WTC11 (cell line): Measurements from ENCODE around the gene ISL2.

Source experiments
- KAT7 ChIP-seq: sonication (generic); formaldehyde crosslinking; IDR thresholded peaks from 2 replicates; pipeline ENCODE4 v1.8.1; 2023; ENCODE audit warnings: missing genetic modification reagents, mild to moderate bottlenecking, borderline replicate concordance
- NR2C2 ChIP-seq: sonication (generic); formaldehyde crosslinking; IDR thresholded peaks from 2 replicates; pipeline ENCODE4 v1.8.0; 2022; ENCODE audit warnings: mild to moderate bottlenecking, missing genetic modification reagents
- TP53 ChIP-seq: sonication (generic); formaldehyde crosslinking; IDR thresholded peaks from 2 replicates; pipeline ENCODE4 v1.8.1; 2023; ENCODE audit warnings: mild to moderate bottlenecking, missing genetic modification reagents
- ZNF423 ChIP-seq: fragments of 250-450 bp; sonication (Bioruptor Pico); IDR thresholded peaks from 2 replicates; pipeline ENCODE4 v2.1.2; 2022; ENCODE audit warnings: mild to moderate bottlenecking, moderate library complexity
- TF ChIP-seq, protein P1 (sequence below): fragments of 200-600 bp; IDR thresholded peaks from 2 replicates; pipeline ENCODE4 v1.8.0; 2022; ENCODE audit warnings: antibody characterized with exemption
- TF ChIP-seq, protein P2 (sequence below): fragments of 250-450 bp; sonication (Bioruptor Pico); IDR thresholded peaks from 2 replicates; pipeline ENCODE4 v1.9.0; 2021; ENCODE audit warnings: mild to moderate bottlenecking

GRCh38 chr15:76354823-76355440 is 18.4 kb downstream of the ISL2 start:
- no peak for TF ChIP-seq TP53 (CRISPR knock-in tag)
- TF ChIP-seq, protein P1, sequence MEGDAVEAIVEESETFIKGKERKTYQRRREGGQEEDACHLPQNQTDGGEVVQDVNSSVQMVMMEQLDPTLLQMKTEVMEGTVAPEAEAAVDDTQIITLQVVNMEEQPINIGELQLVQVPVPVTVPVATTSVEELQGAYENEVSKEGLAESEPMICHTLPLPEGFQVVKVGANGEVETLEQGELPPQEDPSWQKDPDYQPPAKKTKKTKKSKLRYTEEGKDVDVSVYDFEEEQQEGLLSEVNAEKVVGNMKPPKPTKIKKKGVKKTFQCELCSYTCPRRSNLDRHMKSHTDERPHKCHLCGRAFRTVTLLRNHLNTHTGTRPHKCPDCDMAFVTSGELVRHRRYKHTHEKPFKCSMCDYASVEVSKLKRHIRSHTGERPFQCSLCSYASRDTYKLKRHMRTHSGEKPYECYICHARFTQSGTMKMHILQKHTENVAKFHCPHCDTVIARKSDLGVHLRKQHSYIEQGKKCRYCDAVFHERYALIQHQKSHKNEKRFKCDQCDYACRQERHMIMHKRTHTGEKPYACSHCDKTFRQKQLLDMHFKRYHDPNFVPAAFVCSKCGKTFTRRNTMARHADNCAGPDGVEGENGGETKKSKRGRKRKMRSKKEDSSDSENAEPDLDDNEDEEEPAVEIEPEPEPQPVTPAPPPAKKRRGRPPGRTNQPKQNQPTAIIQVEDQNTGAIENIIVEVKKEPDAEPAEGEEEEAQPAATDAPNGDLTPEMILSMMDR, result no peak
- TF ChIP-seq NR2C2 (CRISPR knock-in tag), result no peak
- TF ChIP-seq KAT7 (CRISPR knock-in tag), result no peak
- TF ChIP-seq ZNF423 (CRISPR knock-in tag), result no peak
- TF ChIP-seq, protein P2, sequence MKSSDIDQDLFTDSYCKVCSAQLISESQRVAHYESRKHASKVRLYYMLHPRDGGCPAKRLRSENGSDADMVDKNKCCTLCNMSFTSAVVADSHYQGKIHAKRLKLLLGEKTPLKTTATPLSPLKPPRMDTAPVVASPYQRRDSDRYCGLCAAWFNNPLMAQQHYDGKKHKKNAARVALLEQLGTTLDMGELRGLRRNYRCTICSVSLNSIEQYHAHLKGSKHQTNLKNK (CRISPR knock-in tag), result no peak
